Activated T-helper 17 cell treated with anti-CD3 and anti-CD28 coated beads, Interleukin-2, amount 50 U/mL, for 72 hours (primary cell): Measurements from ENCODE around the gene LIMK1. TPM values are rescaled to one million over a fixed set of nuclear protein-coding genes. Genes with fewer than 3 reads are reported as not detected.

Experiments used
- ATAC-seq: fragments of 150-1000 bp; cut with Tn5 transposase; replicated peaks from 2 replicates; pipeline ENCODE4 v1.10.0; 2021; ENCODE audit warnings: mild to moderate bottlenecking, moderate library complexity
- H3K27ac Mint-ChIP-seq: one replicate; pipeline ENCODE4 v1.8.0; 2022; ENCODE audit warnings: mixed read lengths
- H3K27me3 Mint-ChIP-seq: one replicate; pipeline ENCODE4 v1.8.0; 2022; ENCODE audit warnings: mixed read lengths
- H3K36me3 Mint-ChIP-seq: one replicate; pipeline ENCODE4 v1.8.0; 2022; ENCODE audit warnings: low read depth, mild to moderate bottlenecking, mixed read lengths
- H3K4me1 Mint-ChIP-seq: one replicate; pipeline ENCODE4 v1.8.0; 2022; ENCODE audit warnings: mixed read lengths
- H3K4me3 Mint-ChIP-seq: one replicate; pipeline ENCODE4 v1.8.0; 2022; ENCODE audit warnings: mild to moderate bottlenecking, mixed read lengths
- H3K9me3 Mint-ChIP-seq: one replicate; pipeline ENCODE4 v1.8.0; 2022; ENCODE audit warnings: mixed read lengths
- total RNA-seq, 2 donors: library from RNA; stranded (reverse); gene quantifications; one replicate each; pipeline ENCODE4 v1.2.3, GENCODE V29; 2022

The LIMK1 gene
- total RNA-seq, 2 donors from 2014 or later: 12.7 to 20.2 TPM

DNA sequence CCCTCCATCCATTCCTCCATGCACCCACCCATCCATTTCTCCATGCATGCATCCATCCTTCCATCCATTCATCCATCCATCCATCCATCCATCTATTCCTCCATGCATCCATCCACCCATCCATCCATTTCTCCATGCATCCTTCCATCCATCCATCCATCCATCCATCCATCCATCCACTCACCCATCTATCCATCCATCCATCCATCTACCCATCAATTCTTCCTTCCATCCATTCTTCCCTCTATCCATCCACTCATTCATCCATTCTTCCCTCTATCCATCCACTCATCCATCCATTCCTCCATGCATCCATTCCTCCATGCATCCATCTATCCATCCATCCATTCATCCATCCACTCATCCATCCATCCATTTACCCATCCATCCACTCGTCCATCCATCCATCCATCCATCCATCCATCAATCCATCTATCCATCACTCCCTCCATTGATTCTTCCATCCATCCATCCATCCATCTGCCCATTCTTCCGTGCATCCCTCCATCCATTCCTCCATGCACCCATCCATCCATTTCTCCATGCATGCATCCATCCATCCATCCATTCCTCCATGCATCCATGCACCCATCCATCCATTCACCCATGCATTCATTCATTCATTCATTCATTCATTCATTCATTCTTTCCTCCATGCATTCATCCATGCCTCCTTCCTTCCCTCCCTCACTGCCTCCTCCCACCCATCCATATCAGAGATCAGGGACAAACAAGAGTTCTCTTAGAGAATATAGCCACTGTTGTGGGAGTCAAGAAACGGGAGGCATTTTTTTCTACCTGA, 33.4 kb upstream of the LIMK1 start:
- no peak overlapping the region for H3K27ac Mint-ChIP-seq
- no peaks in the 10 kb centered on the region for H3K9me3 Mint-ChIP-seq
- no peaks in the 10 kb centered on the region for H3K36me3 Mint-ChIP-seq
- no peak for ATAC-seq
- no peaks in the 10 kb centered on the region for H3K27me3 Mint-ChIP-seq
- peaks cover 6% of the 10 kb centered on the region for H3K4me1 Mint-ChIP-seq
- H3K4me3 Mint-ChIP-seq: no peak overlapping the region

DNA sequence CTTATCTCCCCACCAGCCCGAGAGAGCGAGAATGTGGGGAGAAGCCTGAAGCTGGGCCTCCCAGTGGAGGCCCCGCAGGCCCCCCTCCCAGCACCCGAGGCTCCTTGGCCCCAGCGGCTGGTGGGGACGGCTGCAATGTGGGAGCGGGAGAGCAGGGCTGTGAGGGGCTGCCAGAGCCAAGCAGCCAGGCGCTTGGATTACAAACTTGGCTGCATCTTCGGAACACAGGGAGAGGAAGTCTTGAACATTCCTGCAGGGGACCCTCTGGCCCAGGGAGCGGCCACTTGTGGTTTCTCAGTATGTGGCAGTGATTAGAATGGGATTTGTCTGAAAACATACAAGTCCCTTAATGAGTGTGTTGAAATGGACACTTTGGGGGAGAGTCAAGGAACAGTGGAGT, 32.4 kb upstream of the LIMK1 start:
- H3K4me3 Mint-ChIP-seq: no peak overlapping the region
- no peaks in the 10 kb centered on the region for H3K9me3 Mint-ChIP-seq
- H3K27ac Mint-ChIP-seq: no peak overlapping the region
- no peaks in the 10 kb centered on the region for H3K27me3 Mint-ChIP-seq
- peaks cover 6% of the 10 kb centered on the region for H3K4me1 Mint-ChIP-seq
- no peaks in the 10 kb centered on the region for H3K36me3 Mint-ChIP-seq
- ATAC-seq: no peak

DNA sequence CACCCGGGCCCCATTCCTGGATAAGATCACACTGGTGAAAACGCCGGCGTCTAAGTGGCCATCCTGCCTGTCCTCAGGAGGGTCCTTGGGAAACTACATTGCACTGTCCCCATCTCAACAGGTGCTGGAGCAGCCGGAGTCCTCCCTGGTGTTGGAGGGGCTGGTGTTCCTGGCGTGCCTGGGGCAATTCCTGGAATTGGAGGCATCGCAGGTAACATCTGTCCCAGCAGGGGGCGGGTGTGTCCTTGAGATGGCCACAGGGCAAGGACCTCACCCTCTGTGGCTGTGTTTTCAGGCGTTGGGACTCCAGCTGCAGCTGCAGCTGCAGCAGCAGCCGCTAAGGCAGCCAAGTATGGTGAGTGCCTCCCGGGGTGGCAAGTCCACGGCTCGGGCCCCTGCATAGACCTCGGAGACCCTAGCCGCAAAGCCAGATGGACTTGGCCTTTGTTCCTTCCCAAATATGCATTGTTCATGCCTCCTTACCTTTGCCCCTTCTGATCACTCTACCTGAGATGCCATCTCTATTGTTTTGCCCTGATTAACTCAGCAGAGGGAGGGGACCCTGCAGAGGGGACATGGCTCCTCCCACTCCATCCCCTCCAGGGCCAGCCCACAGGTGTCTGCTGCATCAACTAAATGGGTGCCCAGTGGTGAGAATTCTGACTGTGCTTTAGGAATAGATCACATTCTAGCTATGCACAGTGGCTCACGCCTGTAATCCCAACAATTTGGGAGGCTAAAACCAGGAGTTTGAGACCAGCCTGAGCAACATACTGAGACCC, 31.8 kb upstream of the LIMK1 start:
- peaks cover 6% of the 10 kb centered on the region for H3K4me1 Mint-ChIP-seq
- H3K27me3 Mint-ChIP-seq: no peaks in the 10 kb centered on the region
- no peak for ATAC-seq
- no peaks in the 10 kb centered on the region for H3K9me3 Mint-ChIP-seq
- H3K4me3 Mint-ChIP-seq: no peak overlapping the region
- no peaks in the 10 kb centered on the region for H3K36me3 Mint-ChIP-seq
- no peak overlapping the region for H3K27ac Mint-ChIP-seq

DNA sequence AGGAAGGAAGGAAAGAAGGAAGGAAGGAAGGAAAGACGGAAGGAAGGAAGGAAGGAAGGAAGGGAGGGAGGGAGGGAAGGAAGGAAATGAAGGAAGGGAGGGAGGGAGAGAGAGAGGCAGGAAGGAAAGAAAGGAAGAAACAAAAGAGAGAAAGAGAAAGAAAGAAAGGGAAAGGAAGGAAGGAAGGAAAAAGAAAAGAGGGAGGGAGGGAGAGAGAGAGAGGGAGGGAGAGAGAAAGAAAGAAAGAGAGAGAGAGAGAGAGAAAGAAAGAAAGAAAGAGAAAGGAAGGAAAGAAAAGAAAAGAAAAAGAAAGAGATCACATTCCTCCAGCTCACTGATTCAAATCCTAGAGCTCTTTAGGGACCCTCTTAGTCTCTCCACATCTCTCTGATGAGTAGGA, 31.0 kb upstream of the LIMK1 start:
- Mint-ChIP-seq H3K36me3 (no peaks in the 10 kb centered on the region), H3K9me3 (no peaks in the 10 kb centered on the region), H3K4me3 (no peak overlapping the region), H3K4me1 (peaks cover 6% of the 10 kb centered on the region), H3K27me3 (no peaks in the 10 kb centered on the region), H3K27ac (no peak overlapping the region)
- ATAC-seq: no peak

DNA sequence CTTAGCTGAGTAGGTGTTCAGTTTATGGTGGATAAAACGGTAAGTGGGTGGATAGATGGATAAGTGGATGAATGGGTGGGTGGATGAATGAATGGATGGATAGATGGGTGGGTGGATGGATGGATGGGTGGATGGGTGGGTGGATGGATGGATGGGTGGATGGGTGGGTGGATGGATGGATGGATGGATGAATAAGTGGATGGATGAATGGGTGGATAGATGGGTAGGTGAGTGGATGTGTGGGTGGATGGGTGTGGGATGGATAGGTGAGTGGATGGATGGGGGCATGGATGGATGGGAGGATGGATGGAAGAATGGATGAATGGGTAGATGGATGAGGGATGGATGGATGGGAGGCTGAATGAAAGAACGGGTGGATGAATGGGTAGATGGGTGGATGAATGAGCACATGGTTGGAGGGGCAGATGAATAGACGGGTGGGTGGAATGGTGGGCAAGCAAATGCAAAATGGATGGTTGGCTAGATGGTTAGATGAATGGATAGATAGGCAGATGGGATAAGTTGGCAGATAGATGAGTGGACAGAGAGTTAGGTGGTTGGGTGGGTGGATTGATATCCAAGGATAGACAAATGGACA, 29.9 kb upstream of the LIMK1 start:
- H3K27me3 Mint-ChIP-seq: peaks cover 6% of the 10 kb centered on the region
- H3K4me3 Mint-ChIP-seq: no peak overlapping the region
- H3K36me3 Mint-ChIP-seq: no peaks in the 10 kb centered on the region
- peaks cover 6% of the 10 kb centered on the region for H3K4me1 Mint-ChIP-seq
- no peak for ATAC-seq
- no peak overlapping the region for H3K27ac Mint-ChIP-seq
- no peaks in the 10 kb centered on the region for H3K9me3 Mint-ChIP-seq

DNA sequence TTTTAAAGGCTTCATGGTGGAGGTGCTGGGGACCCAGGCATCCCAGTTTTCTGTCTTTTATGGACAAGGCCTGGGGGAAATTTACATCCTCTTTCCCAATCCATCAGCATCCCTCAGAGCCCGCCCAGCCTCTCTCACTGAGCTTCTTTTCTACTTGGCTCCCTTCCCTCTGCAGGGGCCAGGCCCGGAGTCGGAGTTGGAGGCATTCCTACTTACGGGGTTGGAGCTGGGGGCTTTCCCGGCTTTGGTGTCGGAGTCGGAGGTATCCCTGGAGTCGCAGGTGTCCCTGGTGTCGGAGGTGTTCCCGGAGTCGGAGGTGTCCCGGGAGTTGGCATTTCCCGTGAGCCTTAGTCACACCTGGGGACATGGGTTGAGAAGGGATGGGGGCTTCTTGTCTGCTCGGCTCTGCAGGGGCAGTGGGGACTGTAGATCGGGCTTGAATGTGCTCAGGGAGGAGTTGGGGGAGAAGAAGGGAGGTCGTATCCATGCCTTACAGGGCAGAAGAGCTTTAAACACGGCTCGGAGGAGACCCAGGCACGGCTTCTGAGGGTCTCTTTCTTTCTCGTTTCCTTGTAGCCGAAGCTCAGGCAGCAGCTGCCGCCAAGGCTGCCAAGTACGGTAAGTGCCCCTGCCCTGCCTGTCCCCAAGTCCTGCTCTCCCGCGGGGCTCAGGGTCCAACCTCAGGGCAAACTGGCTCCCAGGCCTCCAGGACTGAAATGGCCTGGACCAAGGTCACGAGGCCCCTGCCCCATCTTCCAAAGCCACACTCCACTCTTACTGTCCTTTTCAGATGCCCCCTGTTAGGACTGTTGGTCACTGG, 27.3 kb upstream of the LIMK1 start:
- ATAC-seq: no peak
- Mint-ChIP-seq H3K4me1 (peaks cover 6% of the 10 kb centered on the region), H3K36me3 (no peaks in the 10 kb centered on the region), H3K9me3 (no peaks in the 10 kb centered on the region), H3K4me3 (no peak overlapping the region), H3K27me3 (peaks cover 6% of the 10 kb centered on the region), H3K27ac (no peak overlapping the region)

DNA sequence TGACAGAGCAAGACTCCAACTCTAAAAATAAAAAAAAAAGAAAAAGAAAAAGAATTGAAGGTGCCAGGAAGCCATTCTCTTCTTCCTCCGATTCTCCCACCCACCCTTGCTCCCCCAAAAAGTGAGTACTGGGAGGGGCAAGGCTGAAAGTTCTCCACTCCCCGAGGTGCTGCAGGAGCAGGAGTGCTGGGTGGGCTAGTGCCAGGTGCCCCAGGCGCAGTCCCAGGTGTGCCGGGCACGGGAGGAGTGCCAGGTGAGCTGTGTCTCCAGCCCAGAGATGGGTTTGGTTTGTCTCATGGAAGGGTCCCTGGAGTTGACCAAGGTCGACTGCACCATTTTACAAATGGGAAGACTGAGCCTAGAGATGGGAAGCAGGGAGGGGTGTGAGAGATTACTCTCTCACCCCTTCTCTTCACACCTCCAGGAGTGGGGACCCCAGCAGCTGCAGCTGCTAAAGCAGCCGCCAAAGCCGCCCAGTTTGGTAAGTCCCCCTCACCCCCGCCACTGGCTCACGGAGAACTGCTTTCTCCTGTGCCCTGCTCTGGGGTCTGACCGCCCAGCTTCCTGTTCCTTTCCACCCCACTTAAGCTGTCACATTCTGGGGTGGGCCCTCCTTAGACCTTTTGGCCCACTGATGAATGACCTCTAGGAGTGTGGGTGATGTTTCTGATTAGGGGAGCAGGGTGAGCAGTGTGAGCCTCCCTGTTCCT, 26.2 kb upstream of the LIMK1 start:
- H3K4me3 Mint-ChIP-seq: no peak overlapping the region
- H3K27me3 Mint-ChIP-seq: peaks cover 6% of the 10 kb centered on the region
- no peak overlapping the region for H3K27ac Mint-ChIP-seq
- no peaks in the 10 kb centered on the region for H3K36me3 Mint-ChIP-seq
- H3K4me1 Mint-ChIP-seq: peaks cover 3% of the 10 kb centered on the region
- no peaks in the 10 kb centered on the region for H3K9me3 Mint-ChIP-seq
- no peak for ATAC-seq

DNA sequence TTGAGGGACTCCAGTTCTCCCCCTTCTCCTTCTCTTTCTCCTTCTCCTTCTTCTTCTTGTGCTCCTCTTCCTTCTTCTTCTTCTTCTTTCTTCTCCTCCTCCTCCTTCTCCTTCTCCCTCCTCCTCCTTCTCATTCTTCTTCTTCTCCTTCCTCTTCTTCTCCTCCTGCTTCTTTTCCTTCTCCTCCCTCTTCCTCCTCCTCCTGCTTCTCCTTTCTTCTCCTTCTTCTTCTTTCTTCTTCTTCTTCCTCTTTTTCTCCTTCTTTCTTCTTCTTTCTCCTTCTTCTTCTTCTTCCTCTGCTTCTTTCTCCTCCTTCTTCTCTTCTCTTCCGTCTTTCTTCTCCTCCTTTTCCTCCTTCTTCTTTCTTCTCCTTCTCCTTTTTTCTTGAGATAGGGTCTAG, 25.6 kb upstream of the LIMK1 start:
- H3K27me3 Mint-ChIP-seq: peaks cover 6% of the 10 kb centered on the region
- H3K36me3 Mint-ChIP-seq: no peaks in the 10 kb centered on the region
- H3K4me1 Mint-ChIP-seq: no peaks in the 10 kb centered on the region
- no peak overlapping the region for H3K4me3 Mint-ChIP-seq
- H3K27ac Mint-ChIP-seq: no peak overlapping the region
- no peak for ATAC-seq
- H3K9me3 Mint-ChIP-seq: no peaks in the 10 kb centered on the region

DNA sequence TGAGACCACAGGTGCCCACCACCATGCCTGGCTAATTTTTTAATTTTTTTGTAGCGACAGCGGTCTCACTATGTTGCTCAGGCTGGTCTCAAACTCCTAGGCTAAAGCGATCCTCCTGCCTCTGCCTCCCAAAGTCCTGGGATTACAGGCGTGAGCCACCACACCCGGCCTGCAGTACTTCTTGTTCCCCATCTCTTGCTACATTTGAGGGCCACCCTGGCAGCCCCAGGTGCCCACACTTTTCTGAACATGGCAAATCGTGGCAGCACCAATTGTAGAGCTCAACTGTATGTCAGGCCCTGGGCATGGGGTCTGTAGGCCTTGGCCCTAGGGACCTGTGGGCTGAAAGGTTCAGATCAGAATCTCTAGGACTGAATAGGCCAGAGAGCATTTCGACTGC, 25.1 kb upstream of the LIMK1 start:
- Mint-ChIP-seq H3K27me3 (peaks cover 6% of the 10 kb centered on the region), H3K36me3 (no peaks in the 10 kb centered on the region), H3K4me1 (no peaks in the 10 kb centered on the region)

DNA sequence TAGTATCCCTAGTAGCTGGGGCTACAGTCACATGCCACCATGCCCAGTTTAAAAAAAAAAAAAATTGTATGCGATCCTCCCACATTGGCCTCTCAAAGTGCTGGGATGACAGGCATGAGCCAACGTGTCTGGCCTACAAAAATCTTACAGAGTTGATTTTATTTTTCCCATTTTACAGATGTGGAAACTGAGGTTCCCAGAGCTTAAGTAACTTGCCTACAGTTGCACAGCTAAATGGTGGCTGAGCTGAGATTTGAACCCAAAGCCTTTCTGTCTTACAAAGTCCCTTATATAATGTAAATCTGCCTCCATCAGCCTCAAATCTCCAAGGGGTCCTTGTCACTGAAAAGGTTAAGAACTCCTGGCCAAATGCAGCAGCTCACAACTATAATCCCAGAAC, 24.6 kb upstream of the LIMK1 start:
- no peak overlapping the region for H3K4me3 Mint-ChIP-seq
- H3K4me1 Mint-ChIP-seq: no peaks in the 10 kb centered on the region
- ATAC-seq: no peak
- no peaks in the 10 kb centered on the region for H3K36me3 Mint-ChIP-seq
- H3K9me3 Mint-ChIP-seq: no peaks in the 10 kb centered on the region
- H3K27me3 Mint-ChIP-seq: peaks cover 6% of the 10 kb centered on the region
- no peak overlapping the region for H3K27ac Mint-ChIP-seq

More for the DNA sequence above, 25.1 kb upstream of the LIMK1 start:
- no peak overlapping the region for H3K4me3 Mint-ChIP-seq
- no peak for ATAC-seq
- H3K27ac Mint-ChIP-seq: no peak overlapping the region
- no peaks in the 10 kb centered on the region for H3K9me3 Mint-ChIP-seq

DNA sequence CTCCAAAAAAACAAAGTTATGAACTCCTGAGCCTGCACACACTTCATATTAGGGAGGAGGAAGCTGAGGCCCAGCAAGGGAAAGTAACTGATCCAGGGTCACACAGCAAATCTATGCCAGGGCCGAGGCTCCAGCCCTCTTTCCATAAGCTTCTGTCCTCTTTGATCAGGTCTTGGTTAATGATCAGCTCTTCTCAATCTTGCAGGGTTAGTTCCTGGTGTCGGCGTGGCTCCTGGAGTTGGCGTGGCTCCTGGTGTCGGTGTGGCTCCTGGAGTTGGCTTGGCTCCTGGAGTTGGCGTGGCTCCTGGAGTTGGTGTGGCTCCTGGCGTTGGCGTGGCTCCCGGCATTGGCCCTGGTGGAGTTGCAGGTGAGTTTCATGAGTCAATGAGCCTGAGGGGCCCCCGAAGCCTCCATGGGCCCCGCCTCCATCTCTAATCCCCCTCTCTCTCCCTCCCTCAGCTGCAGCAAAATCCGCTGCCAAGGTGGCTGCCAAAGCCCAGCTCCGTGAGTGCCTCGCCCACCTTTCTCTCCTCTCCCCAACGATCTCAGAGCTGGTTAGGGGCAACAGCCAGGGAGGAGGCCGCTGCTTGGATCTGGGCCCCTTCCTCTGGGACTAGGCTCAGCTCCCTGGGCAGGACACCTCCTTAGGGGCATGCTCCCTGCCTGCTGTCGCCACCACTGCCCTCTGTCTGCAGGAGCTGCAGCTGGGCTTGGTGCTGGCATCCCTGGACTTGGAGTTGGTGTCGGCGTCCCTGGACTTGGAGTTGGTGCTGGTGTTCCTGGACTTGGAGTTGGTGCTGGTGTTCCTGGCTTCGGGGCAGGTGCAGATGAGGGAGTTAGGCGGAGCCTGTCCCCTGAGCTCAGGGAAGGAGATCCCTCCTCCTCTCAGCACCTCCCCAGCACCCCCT, 23.7 kb upstream of the LIMK1 start:
- Mint-ChIP-seq H3K36me3 (no peaks in the 10 kb centered on the region), H3K4me1 (no peaks in the 10 kb centered on the region), H3K4me3 (no peak overlapping the region), H3K27me3 (peaks cover 6% of the 10 kb centered on the region), H3K9me3 (no peaks in the 10 kb centered on the region), H3K27ac (no peak overlapping the region)
- ATAC-seq: no peak

DNA sequence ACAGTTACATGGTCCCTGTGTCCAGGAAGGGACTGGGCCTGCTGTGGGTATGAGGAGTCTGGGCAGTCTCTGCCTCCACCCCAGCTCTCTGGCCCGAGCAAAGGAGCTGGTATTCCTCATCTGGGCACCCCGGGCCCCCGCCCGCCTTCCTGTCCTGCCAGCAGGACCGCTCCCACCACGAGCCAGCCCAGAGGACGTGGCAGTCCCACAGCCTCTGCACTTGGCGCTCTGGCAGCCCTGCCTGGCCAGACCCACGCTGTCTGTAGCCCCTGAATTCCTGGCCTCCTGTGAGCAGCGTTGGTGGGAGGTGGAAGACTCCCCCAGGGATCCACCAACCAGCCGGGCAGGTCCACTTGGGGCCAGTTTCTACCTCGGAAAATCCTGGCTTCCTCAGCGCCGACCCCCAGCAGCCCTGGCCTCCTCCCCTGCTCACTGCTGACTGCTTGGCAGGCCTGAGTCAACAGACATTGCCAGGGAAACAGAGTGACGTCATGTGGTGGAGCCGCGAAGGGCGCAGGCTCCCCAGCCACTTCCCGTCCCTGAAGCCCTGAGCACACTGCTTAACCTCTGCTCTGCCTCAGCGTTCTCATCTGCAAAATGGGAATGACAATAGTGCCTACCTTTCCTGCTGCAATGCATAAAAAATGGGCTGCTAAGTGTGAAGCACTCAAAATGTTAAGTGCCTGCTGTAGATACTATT, 21.6 kb upstream of the LIMK1 start:
- H3K9me3 Mint-ChIP-seq: no peaks in the 10 kb centered on the region
- H3K27me3 Mint-ChIP-seq: peaks cover 6% of the 10 kb centered on the region

More for the DNA sequence above, 21.6 kb upstream of the LIMK1 start:
- H3K4me1 Mint-ChIP-seq: no peaks in the 10 kb centered on the region
- peak overlapping the region; percentile 97 for H3K27ac Mint-ChIP-seq
- H3K4me3 Mint-ChIP-seq: peak overlapping the region; percentile 74
- H3K36me3 Mint-ChIP-seq: no peaks in the 10 kb centered on the region
- ATAC-seq: peak; percentile 100
